Gastroesophageal sphincter (tissue), 4 donors: Measurements from ENCODE around the gene DLGAP4. TPM values are rescaled to one million over a fixed set of nuclear protein-coding genes. Genes with fewer than 3 reads are reported as not detected.

Experiments used
- ATAC-seq: fragments of 150-250 bp; one replicate; pipeline ENCODE4 v1.9.1; 2016; ENCODE audit warnings: mild to moderate bottlenecking, moderate library complexity
- H3K27ac ChIP-seq, 4 donors: fragments of 200-600 bp; sonication (generic) in 3 of 4; 1 replicate in 3 of 4; 2 replicates in 1 of 4; pipeline ENCODE4 v1.5.1; 2016 to 2019
- H3K27me3 ChIP-seq: fragments of 200-600 bp; sonication (generic); one replicate; pipeline ENCODE4 v1.5.1; 2019
- H3K36me3 ChIP-seq, 2 donors: fragments of 200-600 bp; sonication (generic); one replicate each; pipeline ENCODE4 v1.5.1; 2019; ENCODE audit warnings: control low read depth in 1 of 2
- H3K4me1 ChIP-seq, 3 donors: fragments of 200-600 bp; sonication (generic); 1 replicate in 2 of 3; 2 replicates in 1 of 3; pipeline ENCODE4 v1.5.1; 2016 to 2019; ENCODE audit warnings: control low read depth in 2 of 3
- H3K4me3 ChIP-seq, 2 donors: fragments of 200-600 bp; sonication (generic); one replicate each; pipeline ENCODE4 v1.5.1; 2019; ENCODE audit warnings: mild to moderate bottlenecking in 1 of 2, moderate library complexity in 1 of 2
- H3K9me3 ChIP-seq, 3 donors: fragments of 200-600 bp; sonication (generic); one replicate each; pipeline ENCODE4 v1.5.1; 2017 to 2019; ENCODE audit warnings: control low read depth in 2 of 3
- EP300 ChIP-seq: sonication (generic); formaldehyde crosslinking; IDR thresholded peaks from one replicate; pipeline ENCODE4 v1.6.1; 2017; ENCODE audit warnings: antibody characterized with exemption, mild to moderate bottlenecking
- POLR2A ChIP-seq, 2 donors: fragments of 450-650 bp; IDR thresholded peaks; one replicate each; pipeline ENCODE4 v1.6.1; 2017; ENCODE audit warnings: antibody characterized with exemption in 2 of 2, mild to moderate bottlenecking in 2 of 2, moderate library complexity in 1 of 2
- POLR2AphosphoS5 ChIP-seq: sonication (generic); formaldehyde crosslinking; IDR thresholded peaks from one replicate; pipeline ENCODE4 v1.6.1; 2017; ENCODE audit warnings: antibody characterized with exemption
- WGBS, 2 donors: methylation state at CpG; one replicate each; pipeline ENCODE4 v1.1.5; 2018; ENCODE audit warnings: low coverage in 1 of 2; 5-methylcytosine and 5-hydroxymethylcytosine counted together
- total RNA-seq, 4 donors: library from RNA; depleted of rRNA; stranded (reverse); fragments of >200 nt; gene quantifications; one replicate each; pipeline ENCODE4 v1.1.0, GENCODE V29; 2016
- TF ChIP-seq, protein P1 (sequence below), 4 experiments: fragments of 200-600 bp in 2 of 4; fragments of 450-650 bp in 2 of 4; sonication (generic) in 1 of 4; IDR thresholded peaks; one replicate each; pipeline ENCODE4 v1.5.1; 2017 to 2019; ENCODE audit warnings: antibody characterized with exemption in 4 of 4, mild to moderate bottlenecking in 2 of 4, moderate library complexity in 2 of 4

The DLGAP4 gene
- total RNA-seq, 4 donors from 2014 or later: 35.5 to 76.1 (median 42.2) TPM

- Histone ChIP-seq H3K4me3 (no peak overlapping the region), H3K4me1 (no peaks in the 10 kb centered on the region), H3K27ac (no peak overlapping the region), H3K27me3 (peaks cover 94% of the 10 kb centered on the region), H3K36me3 (no peaks in the 10 kb centered on the region), H3K9me3 (no peaks in the 10 kb centered on the region)
- TF ChIP-seq, protein P1, sequence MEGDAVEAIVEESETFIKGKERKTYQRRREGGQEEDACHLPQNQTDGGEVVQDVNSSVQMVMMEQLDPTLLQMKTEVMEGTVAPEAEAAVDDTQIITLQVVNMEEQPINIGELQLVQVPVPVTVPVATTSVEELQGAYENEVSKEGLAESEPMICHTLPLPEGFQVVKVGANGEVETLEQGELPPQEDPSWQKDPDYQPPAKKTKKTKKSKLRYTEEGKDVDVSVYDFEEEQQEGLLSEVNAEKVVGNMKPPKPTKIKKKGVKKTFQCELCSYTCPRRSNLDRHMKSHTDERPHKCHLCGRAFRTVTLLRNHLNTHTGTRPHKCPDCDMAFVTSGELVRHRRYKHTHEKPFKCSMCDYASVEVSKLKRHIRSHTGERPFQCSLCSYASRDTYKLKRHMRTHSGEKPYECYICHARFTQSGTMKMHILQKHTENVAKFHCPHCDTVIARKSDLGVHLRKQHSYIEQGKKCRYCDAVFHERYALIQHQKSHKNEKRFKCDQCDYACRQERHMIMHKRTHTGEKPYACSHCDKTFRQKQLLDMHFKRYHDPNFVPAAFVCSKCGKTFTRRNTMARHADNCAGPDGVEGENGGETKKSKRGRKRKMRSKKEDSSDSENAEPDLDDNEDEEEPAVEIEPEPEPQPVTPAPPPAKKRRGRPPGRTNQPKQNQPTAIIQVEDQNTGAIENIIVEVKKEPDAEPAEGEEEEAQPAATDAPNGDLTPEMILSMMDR (IDR thresholded peaks at IDR 0.05): no peak
- TF ChIP-seq EP300 (no peak), POLR2AphosphoS5 (no peak), POLR2A (IDR thresholded peaks at IDR 0.05) (no peak)
- no peak for ATAC-seq
- 80 to 84% methylated on average over 6 to 11 of the region's 12 CpGs for WGBS, 2 donors
Observed at GRCh38 chr20:36335206-36335870, 29.2 kb downstream of the DLGAP4 start.

GRCh38 chr20:36336204-36336603 lies 30.1 kb downstream of the DLGAP4 start:
- Histone ChIP-seq H3K4me3 (no peak overlapping the region), H3K27ac (no peak overlapping the region), H3K36me3 (no peaks in the 10 kb centered on the region), H3K27me3 (peaks cover 98% of the 10 kb centered on the region), H3K9me3 (no peaks in the 10 kb centered on the region), H3K4me1 (no peaks in the 10 kb centered on the region)
- 38 to 44% methylated on average over 4 of the region's 4 CpGs for WGBS, 2 donors
- TF ChIP-seq, protein P1 (IDR thresholded peaks at IDR 0.05): no peak
- TF ChIP-seq POLR2AphosphoS5 (no peak), POLR2A (IDR thresholded peaks at IDR 0.05) (no peak), EP300 (no peak)
- ATAC-seq: no peak

DNA sequence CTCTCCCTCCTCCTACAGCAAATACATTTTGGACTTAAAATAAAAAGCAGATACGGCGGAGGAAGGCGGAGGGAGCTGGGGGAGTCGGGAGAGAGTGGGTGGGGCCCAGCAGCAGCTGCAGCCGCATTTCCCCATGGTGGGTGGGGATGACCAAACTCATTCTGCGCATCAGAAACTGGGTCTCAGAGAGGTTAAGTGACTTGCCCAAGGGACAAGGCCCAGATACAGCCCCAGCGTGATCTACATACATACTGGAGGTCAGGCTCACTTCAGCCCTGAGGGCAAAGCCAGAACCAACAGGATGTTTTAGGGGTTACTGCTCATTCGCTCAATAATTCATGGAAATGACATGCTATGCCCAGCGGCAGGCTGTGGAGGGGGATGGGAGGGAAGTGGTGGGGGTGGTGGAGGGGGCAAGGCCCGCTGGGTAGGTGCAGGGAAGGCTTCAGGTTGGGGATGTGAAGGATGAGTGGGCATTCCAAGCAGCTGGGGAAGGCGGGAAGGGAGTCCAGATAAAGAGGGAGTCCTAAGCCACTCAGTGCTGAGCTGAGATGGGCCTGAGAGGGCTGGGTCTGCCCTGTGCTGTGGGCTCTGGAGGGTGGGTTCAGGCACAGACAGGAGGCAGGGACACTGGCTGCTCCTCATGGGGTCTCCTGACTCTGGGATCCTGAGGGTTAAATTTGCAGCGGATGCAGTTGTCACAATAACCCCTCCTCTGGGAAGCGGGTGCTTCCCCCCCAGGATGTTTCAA lies 31.0 kb downstream of the DLGAP4 start:
- H3K27ac ChIP-seq: no peak overlapping the region
- no peaks in the 10 kb centered on the region for H3K9me3 ChIP-seq
- WGBS, 2 donors: 33 to 46% methylated on average over 1 to 7 of the region's 13 CpGs
- H3K4me3 ChIP-seq: no peak overlapping the region
- no peak for ATAC-seq
- peaks cover 98% of the 10 kb centered on the region for H3K27me3 ChIP-seq
- no peaks in the 10 kb centered on the region for H3K4me1 ChIP-seq
- no peak for TF ChIP-seq POLR2A (IDR thresholded peaks at IDR 0.05)
- no peaks in the 10 kb centered on the region for H3K36me3 ChIP-seq

DNA sequence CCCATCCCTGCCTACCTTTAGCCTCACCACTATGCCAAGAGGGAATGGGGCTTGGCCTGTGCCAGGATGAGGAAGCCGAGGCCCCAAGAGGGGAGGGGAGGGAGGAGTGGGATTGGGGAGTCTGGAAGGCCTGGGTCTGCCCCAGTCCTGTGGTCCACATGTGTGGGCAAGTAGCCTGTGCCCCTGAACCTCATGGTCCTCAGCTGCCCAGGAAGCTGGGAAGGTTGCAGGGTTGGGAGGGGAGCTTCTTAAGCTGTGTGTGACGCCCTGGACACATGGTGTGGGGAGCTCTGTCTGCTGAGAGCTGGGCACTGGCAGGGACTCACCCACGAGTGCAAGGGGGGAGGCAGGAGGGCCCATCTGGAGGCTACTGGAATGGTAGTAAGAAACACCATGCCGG lies 31.7 kb downstream of the DLGAP4 start:
- Histone ChIP-seq H3K4me3 (no peak overlapping the region), H3K27ac (no peak overlapping the region), H3K36me3 (no peaks in the 10 kb centered on the region), H3K27me3 (peaks cover 92% of the 10 kb centered on the region), H3K9me3 (no peaks in the 10 kb centered on the region), H3K4me1 (no peaks in the 10 kb centered on the region)
- ATAC-seq: no peak
- TF ChIP-seq POLR2A (IDR thresholded peaks at IDR 0.05): no peak
- TF ChIP-seq EP300: no peak
- TF ChIP-seq POLR2AphosphoS5: no peak
- TF ChIP-seq, protein P1 (IDR thresholded peaks at IDR 0.05): no peak
- WGBS, 2 donors: 100% methylated on average over 1 of the region's 4 CpGs; no CpG with 5 or more reads in 1 of the 2 donors

GRCh38 chr20:36339646-36340592 lies 33.8 kb downstream of the DLGAP4 start:
- Histone ChIP-seq H3K36me3 (no peaks in the 10 kb centered on the region), H3K4me3 (no peak overlapping the region), H3K4me1 (no peaks in the 10 kb centered on the region), H3K27ac (no peak overlapping the region), H3K27me3 (peaks cover 86% of the 10 kb centered on the region), H3K9me3 (no peaks in the 10 kb centered on the region)
- WGBS, 2 donors: 12 to 40% methylated on average over 1 to 5 of the region's 24 CpGs
- TF ChIP-seq EP300: no peak
- TF ChIP-seq POLR2AphosphoS5: no peak
- no peak for TF ChIP-seq POLR2A (IDR thresholded peaks at IDR 0.05)
- TF ChIP-seq, protein P1 (IDR thresholded peaks at IDR 0.05): no peak
- no peak for ATAC-seq
